K562 (cell line): Measurements from ENCODE around the gene GTF3C4. TPM values are rescaled to one million over a fixed set of nuclear protein-coding genes. Genes with fewer than 3 reads are reported as not detected.
A peak's percentile ranks its signal among the peaks of the same experiment; 100 is the strongest.

Experiments
- ATAC-seq: fragments of 200-7000 bp; cut with Tn5 transposase; 3 replicates; pipeline ENCODE4 v1.9.1; 2020; ENCODE audit warnings: moderate library complexity
- BruUV-seq: library from RNA; stranded (reverse); fragments of 400-500 nt; replicated peaks from 2 replicates; lab custom pipeline; 2021; lab: Mats Ljungman, UMichigan
- CTCF ChIA-PET: fragments of 300-600 bp; formaldehyde crosslinking; extraction: SDS; loops from one replicate; lab custom pipeline; 2021; ENCODE audit warnings: low intra/inter-chr PET ratio; lab: Yijun Ruan, JAX
- POLR2A ChIA-PET: fragments of 300-600, 350-650 bp; sonication (Branson Sonifier 250); formaldehyde crosslinking; extraction: SDS; loops from one replicate; lab custom pipeline; 2021; ENCODE audit warnings: antibody characterized with exemption, inconsistent platforms; lab: Yijun Ruan, JAX
- DNase-seq, 4 experiments: peaks; one replicate each; pipeline versions ENCODE4 v3.0.0 to v3.0.0-alpha.2; 2011 to 2018; ENCODE audit warnings: low spot score in 3 of 4, mixed read lengths in 3 of 4; ENCODE audit errors: extremely low read depth in 1 of 4
- FAIRE-seq: peaks from 2 replicates; lab custom pipeline; 2011; peaks lifted over from hg19 to GRCh38; lab: Jason Lieb, UNC
- H2AFZ ChIP-seq: 2 replicates; pipeline ENCODE4 v1.6.0; 2011; ENCODE audit warnings: low read depth, low read length, control low read depth, inconsistent platforms
- H3K27ac ChIP-seq: fragments of 200-600 bp; 3 replicates; pipeline ENCODE4 v1.8.0; 2011; ENCODE audit warnings: low read depth, mild to moderate bottlenecking, control low read depth, inconsistent platforms, low read length, moderate library complexity, mixed read lengths; ENCODE audit errors: extremely low read depth
- H3K27me3 ChIP-seq, 2 experiments: fragments of 300-600 bp in 1 of 2; 2 replicates in 1 of 2; 3 replicates in 1 of 2; pipeline versions ENCODE4 v1.6.0 to v1.8.0; 2011; ENCODE audit warnings: inconsistent platforms in 2 of 2, low read length in 2 of 2, mild to moderate bottlenecking in 1 of 2, mixed read lengths in 1 of 2, moderate library complexity in 1 of 2; ENCODE audit not compliant: control insufficient read depth in 2 of 2, insufficient read depth in 2 of 2
- H3K36me3 ChIP-seq: fragments of 300-600 bp; 3 replicates; pipeline ENCODE4 v1.8.0; 2011; ENCODE audit warnings: mild to moderate bottlenecking, low read length, inconsistent platforms; ENCODE audit not compliant: control insufficient read depth, insufficient read depth
- H3K4me1 ChIP-seq, 2 experiments: fragments of 200-600 bp in 1 of 2; replicated peaks in 1 of 2; 2 replicates in 1 of 2; 3 replicates in 1 of 2; pipeline versions ENCODE4 v1.5.1 to v1.8.0; 2011; ENCODE audit warnings: inconsistent platforms in 2 of 2, low read length in 2 of 2, mild to moderate bottlenecking in 1 of 2, mixed read lengths in 1 of 2, moderate library complexity in 1 of 2; ENCODE audit not compliant: control insufficient read depth in 2 of 2, insufficient read depth in 2 of 2
- H3K4me2 ChIP-seq: 2 replicates; pipeline ENCODE4 v1.6.1; 2011; ENCODE audit warnings: low read length, control low read depth, inconsistent platforms, mixed read lengths; ENCODE audit not compliant: insufficient read depth
- H3K4me3 ChIP-seq: fragments of 200-600 bp; sonication (generic), shearing (Covaris generic); 2 replicates; pipeline ENCODE4 v1.5.1; 2016; ENCODE audit warnings: control low read depth, inconsistent platforms
- H3K79me2 ChIP-seq: fragments of 200-600 bp; 3 replicates; pipeline ENCODE4 v1.8.0; 2011; ENCODE audit warnings: low read length, inconsistent platforms; ENCODE audit not compliant: control insufficient read depth, insufficient read depth
- H3K9ac ChIP-seq, 2 experiments: 2 replicates each; pipeline versions ENCODE4 v1.6.0 to v1.6.1; 2011; ENCODE audit warnings: low read depth in 2 of 2, low read length in 2 of 2, control low read depth in 1 of 2, inconsistent platforms in 1 of 2, mild to moderate bottlenecking in 1 of 2, mixed read lengths in 1 of 2; ENCODE audit not compliant: insufficient read depth in 1 of 2
- H3K9me1 ChIP-seq: one replicate; pipeline ENCODE4 v1.6.0; 2011; ENCODE audit warnings: inconsistent platforms, mild to moderate bottlenecking, low read length, moderate library complexity; ENCODE audit not compliant: control insufficient read depth, insufficient read depth
- H3K9me3 ChIP-seq: replicated peaks from 2 replicates; pipeline ENCODE4 v1.5.1; 2011; ENCODE audit warnings: low read depth, low read length, inconsistent platforms; ENCODE audit not compliant: control insufficient read depth, insufficient read depth
- H4K20me1 ChIP-seq: replicated peaks from 2 replicates; pipeline ENCODE4 v1.6.1; 2011; ENCODE audit warnings: low read length, inconsistent platforms, mixed read lengths; ENCODE audit not compliant: control insufficient read depth, insufficient read depth
- ATF7 ChIP-seq: fragments of 450-650 bp; IDR thresholded peaks from 2 replicates; pipeline ENCODE4 v1.7.1; 2014; ENCODE audit warnings: mild to moderate bottlenecking, moderate library complexity
- BRD4 ChIP-seq: fragments of 200-600 bp; sonication (generic); IDR thresholded peaks from 2 replicates; pipeline ENCODE4 v1.6.1; 2017; ENCODE audit warnings: inconsistent platforms
- CBFA2T3 ChIP-seq: fragments of 450-650 bp; IDR thresholded peaks from 2 replicates; pipeline ENCODE4 v1.6.1; 2017
- L3MBTL2 ChIP-seq: fragments of 450-650 bp; IDR thresholded peaks from 2 replicates; pipeline ENCODE4 v1.6.1; 2016; ENCODE audit warnings: mild to moderate bottlenecking, moderate library complexity
- NFIC ChIP-seq: fragments of 450-650 bp; IDR thresholded peaks from 2 replicates; pipeline ENCODE4 v1.6.1; 2017; ENCODE audit warnings: mild to moderate bottlenecking, inconsistent platforms
- PHB ChIP-seq: fragments of 250-450 bp; sonication (Bioruptor Pico); IDR thresholded peaks from 2 replicates; pipeline ENCODE4 v1.5.0; 2021
- SAFB2 ChIP-seq: fragments of 200-400 bp; formaldehyde crosslinking; IDR thresholded peaks from 2 replicates; pipeline ENCODE4 v1.6.1; 2018; ENCODE audit warnings: borderline replicate concordance, low read length, low read depth, moderate library complexity; ENCODE audit not compliant: severe bottlenecking
- ZFX ChIP-seq: sonication (generic); formaldehyde crosslinking; IDR thresholded peaks from 2 replicates; pipeline ENCODE4 v1.8.0; 2022; ENCODE audit warnings: mild to moderate bottlenecking, missing genetic modification reagents, moderate library complexity
- WGBS: fragments of 100-300 bp; shearing (Covaris generic); methylation state at CpG from one replicate; pipeline ENCODE4 v1.1.6; 2016; ENCODE audit warnings: low coverage, mixed read lengths; ENCODE audit not compliant: insufficient coverage; ENCODE audit errors: missing lambda C conversion rate; 5-methylcytosine and 5-hydroxymethylcytosine counted together
- in situ Hi-C: fragments of 300-500 bp; cut with MboI; formaldehyde crosslinking; loops from 4 replicates; pipeline ENCODE4 v1.15.0; 2018; ENCODE audit warnings: inconsistent platforms, mixed read lengths
- intact Hi-C: fragments of 100-400 bp; cut with micrococcal nuclease; formaldehyde crosslinking; loops from 2 replicates; pipeline ENCODE4 v1.14.2; 2022
- polyA plus RNA-seq, 8 experiments: library from polyadenylated mRNA; depleted of rRNA in 4 of 8; stranded (reverse) in 5 of 8; unstranded in 3 of 8; fragments of >200 nt; fragmentation: Nextera tagmentation in 2 of 8; fragmentation: Illumina TruSeq in 1 of 8; extraction: Ambion mirVana in 2 of 8; extraction: Trizol in 1 of 8; gene quantifications; 2 replicates each; pipeline versions ENCODE4 v1.2.1 to v1.2.3, GENCODE V29; 2011 to 2014; ENCODE audit warnings: inconsistent platforms in 1 of 8, missing spikeins in 1 of 8
- total RNA-seq, 7 experiments: library from RNA; depleted of rRNA in 6 of 7; stranded (reverse); fragments of >200 nt in 6 of 7; fragmentation: Illumina TruSeq in 2 of 7; extraction: Trizol in 2 of 7; gene quantifications; 2 replicates each; pipeline versions ENCODE4 v1.2.1 to v1.2.3, GENCODE V29; 2011 to 2021; ENCODE audit warnings: low replicate concordance in 1 of 7

Gene GTF3C4
- total and polyA plus RNA-seq, 9 of the 15 experiments (the other 6 are each of a cell fraction or from before 2014, with no cell fraction given), result 3.9 to 20.0 (median 12.2) TPM

GRCh38 chr9:132670457-132671391, at the start of gene GTF3C4 (continued):
- TF ChIP-seq L3MBTL2 (peak; percentile 88), BRD4 (peak; percentile 12; the same call in 1 of the 2 replicates), PHB (no peak), ZFX (peak; percentile 80), ATF7 (no peak)

GRCh38 chr9:132622159-132622558, 48.1 kb upstream of the GTF3C4 start:
- in situ Hi-C loops, result no loop called here
- ATAC-seq (no peak), FAIRE-seq (no peak), DNase-seq (peak in 1 of 4 experiments; percentile 11)
- Histone ChIP-seq H3K27ac (no peak overlapping the region), H3K4me2 (no peak overlapping the region), H2AFZ (no peak overlapping the region), H3K9me3 (no peaks in the 10 kb centered on the region), H3K9me1 (no peaks in the 10 kb centered on the region), H3K4me3 (no peak overlapping the region), H3K9ac (no peak overlapping the region), H3K27me3 (no peaks in the 10 kb centered on the region), H4K20me1 (no peaks in the 10 kb centered on the region), H3K79me2 (no peaks in the 10 kb centered on the region), H3K4me1 (no peaks in the 10 kb centered on the region), H3K36me3 (peaks cover 74% of the 10 kb centered on the region)
- ChIA-PET POLR2A (interaction anchor here (0.7 to 1.0 kb wide), 2 partner anchors 15 to 45 kb away, joined by 3 read pairs; no protein-coding TSS in a partner anchor), CTCF (no interaction called here)
- 77% methylated on average over 5 of the region's 5 CpGs for WGBS
- no TSS peak for BruUV-seq
- TF ChIP-seq NFIC, result peak; percentile 47; the same call in 1 of the 2 replicates
- TF ChIP-seq CBFA2T3, result peak; percentile 34; the same call in 1 of the 2 replicates
- no peak for TF ChIP-seq SAFB2
- intact Hi-C loops, result no loop called here
